ENCODE results near the gene NPC1L1. TPM values are rescaled to one million over a fixed set of nuclear protein-coding genes. Genes with fewer than 3 reads are reported as not detected.

Gene NPC1L1
- total RNA-seq, 1 experiment from 2014 or later = 0.15 TPM

- ATAC-seq = no peak
- Histone ChIP-seq H3K4me2 (ENCODE audit: low read length) (no peak overlapping the region), H3K9ac (ENCODE audit: low read length) (no peak overlapping the region), H4K20me1 (ENCODE audit: insufficient read depth) (no peaks in the 10 kb centered on the region), H2AFZ (ENCODE audit: low read depth, low read length, poor library complexity, severe bottlenecking) (no peak overlapping the region), H3K9me2 (ENCODE audit: insufficient read depth) (no peaks in the 10 kb centered on the region), H3K27me3 (ENCODE audit: insufficient read depth, low read length) (no peaks in the 10 kb centered on the region), H3K36me3 (ENCODE audit: control insufficient read depth in 1 of 2, insufficient read depth in 2 of 2, low read length in 2 of 2) (no peaks in the 10 kb centered on the region), H3K4me3 (replicated peaks in 1 of 2; ENCODE audit: low read depth in 1 of 2, low read length in 2 of 2) (no peak overlapping the region), H3K27ac (ENCODE audit: low read depth, low read length) (no peak overlapping the region), H3K4me1 (ENCODE audit: control insufficient read depth in 1 of 2, insufficient read depth in 2 of 2, low read length in 2 of 2) (no peaks in the 10 kb centered on the region), H3K9me3 (ENCODE audit: control insufficient read depth in 1 of 2, insufficient read depth in 1 of 2, low read depth in 1 of 2, low read length in 2 of 2) (no peaks in the 10 kb centered on the region), H3K79me2 (ENCODE audit: insufficient read depth, low read length) (no peaks in the 10 kb centered on the region)
- DNase-seq (ENCODE audit: low read depth, low spot score) = no peak
- TF ChIP-seq EGR1 (IDR thresholded peaks at IDR 0.05; ENCODE audit: low read depth) (no peak), JUND (IDR thresholded peaks at IDR 0.05) (no peak), ATF3 (IDR thresholded peaks at IDR 0.05) (no peak), EZH2 (IDR thresholded peaks at IDR 0.05) (no peak), CTCF (IDR thresholded peaks at IDR 0.05 in 2 of 3, conservative IDR thresholded peaks at IDR 0.05 in 1 of 3; ENCODE audit: borderline replicate concordance in 1 of 3, insufficient read depth in 1 of 3, low read depth in 2 of 3, low read length in 2 of 3) (no peak), POLR2AphosphoS5 (IDR thresholded peaks at IDR 0.05; ENCODE audit: low read depth, low read length) (no peak), CBX3 (IDR thresholded peaks at IDR 0.05; ENCODE audit: low read depth) (no peak), POLR2A (IDR thresholded peaks at IDR 0.05; ENCODE audit: borderline replicate concordance, extremely low read depth, insufficient read depth, insufficient read length) (no peak), EZH2phosphoT487 (IDR thresholded peaks at IDR 0.05; ENCODE audit: borderline replicate concordance) (no peak), RAD21 (IDR thresholded peaks at IDR 0.05; ENCODE audit: low read depth) (no peak), ZFX (IDR thresholded peaks at IDR 0.05) (no peak), SP1 (IDR thresholded peaks at IDR 0.05; ENCODE audit: low read depth) (no peak), REST (IDR thresholded peaks at IDR 0.05; ENCODE audit: low read depth) (no peak), ZBTB33 (IDR thresholded peaks at IDR 0.05; ENCODE audit: extremely low read depth, insufficient replicate concordance, low read length) (no peak), ZNF274 (IDR thresholded peaks at IDR 0.05; ENCODE audit: low read depth, low read length) (no peak), SRF (IDR thresholded peaks at IDR 0.05; ENCODE audit: low read depth) (no peak), ELF1 (IDR thresholded peaks at IDR 0.05; ENCODE audit: borderline replicate concordance, low read depth) (no peak), CEBPB (IDR thresholded peaks at IDR 0.05; ENCODE audit: low read depth) (no peak)
- intact Hi-C loops (cut with micrococcal nuclease) = no loop called here
- no TSS peak for BruUV-seq (replicated peaks)
- CTCF ChIA-PET = no interaction called here
- RAD21 ChIA-PET (ENCODE audit: low non-redundant PET in 1 of 2, low total read pairs in 2 of 2, uncharacterized antibody in 2 of 2, unreplicated experiment in 2 of 2) = no interaction called here
- POLR2A ChIA-PET = no interaction called here
Measured at GRCh38 chr7:44515590-44516268, 25.4 kb downstream of the NPC1L1 start.

Data from HCT116 (cell line).